ENCODE data around the gene TMEM72. TPM values are rescaled to one million over a fixed set of nuclear protein-coding genes. Genes with fewer than 3 reads are reported as not detected.

TMEM72 gene
- total and polyA plus RNA-seq, 2 donors (not counting 3 experiments of a cell fraction or from before 2014, with no cell fraction given): not detected

GRCh38 chr10:44968500-44969400 is 57.6 kb downstream of the TMEM72 start:
- Histone ChIP-seq H4K20me1 (replicated peaks; ENCODE audit: control insufficient read depth, extremely low read depth, insufficient read depth, low read length) (no peaks in the 10 kb centered on the region), H3K27ac (ENCODE audit: insufficient read depth, low read depth, low read length) (no peak overlapping the region), H3K4me3 (replicated peaks in 1 of 3; ENCODE audit: insufficient read depth in 1 of 3, low read depth in 1 of 3, low read length in 3 of 3) (no peak overlapping the region), H3K9ac (replicated peaks; ENCODE audit: extremely low read depth, insufficient read depth, low read length) (no peak overlapping the region), H3K27me3 (ENCODE audit: control insufficient read depth in 2 of 2, insufficient read depth in 2 of 2, low read length in 2 of 2) (no peaks in the 10 kb centered on the region), H3K79me2 (ENCODE audit: control insufficient read depth, insufficient read depth, low read length) (no peaks in the 10 kb centered on the region), H3K9me3 (replicated peaks; ENCODE audit: control insufficient read depth, insufficient read depth, low read length) (no peaks in the 10 kb centered on the region), H3K4me2 (ENCODE audit: insufficient read depth, low read length) (no peak overlapping the region), H2AFZ (ENCODE audit: low read depth, low read length) (no peak overlapping the region), H3K36me3 (ENCODE audit: control insufficient read depth in 2 of 2, extremely low read depth in 1 of 2, insufficient read depth in 2 of 2, low read length in 2 of 2) (no peaks in the 10 kb centered on the region), H3K4me1 (ENCODE audit: control insufficient read depth, extremely low read depth, insufficient read depth, low read length) (no peaks in the 10 kb centered on the region), H3K9me1 (replicated peaks; ENCODE audit: control insufficient read depth, extremely low read depth, insufficient read depth, low read length) (no peaks in the 10 kb centered on the region)
- DNase-seq (ENCODE audit: low read depth, low spot score) (no peak), FAIRE-seq (no peak)
- BruUV-seq (replicated peaks): no TSS peak
- dilution Hi-C loops (cut with MboI; ENCODE audit: extremely low pct_ligation_motif_present, low sequenced_read_pairs): no loop called here
- CTCF ChIA-PET: interaction anchor here (1.3 kb wide), 1 partner anchor 35 kb away, joined by 5 read pairs; no protein-coding TSS in a partner anchor
- POLR2A ChIA-PET: interaction anchor here (1.4 kb wide), 1 partner anchor 9 kb away, joined by 5 read pairs; the partner anchor contains the start of gene DEPP1
- TF ChIP-seq, protein P1, sequence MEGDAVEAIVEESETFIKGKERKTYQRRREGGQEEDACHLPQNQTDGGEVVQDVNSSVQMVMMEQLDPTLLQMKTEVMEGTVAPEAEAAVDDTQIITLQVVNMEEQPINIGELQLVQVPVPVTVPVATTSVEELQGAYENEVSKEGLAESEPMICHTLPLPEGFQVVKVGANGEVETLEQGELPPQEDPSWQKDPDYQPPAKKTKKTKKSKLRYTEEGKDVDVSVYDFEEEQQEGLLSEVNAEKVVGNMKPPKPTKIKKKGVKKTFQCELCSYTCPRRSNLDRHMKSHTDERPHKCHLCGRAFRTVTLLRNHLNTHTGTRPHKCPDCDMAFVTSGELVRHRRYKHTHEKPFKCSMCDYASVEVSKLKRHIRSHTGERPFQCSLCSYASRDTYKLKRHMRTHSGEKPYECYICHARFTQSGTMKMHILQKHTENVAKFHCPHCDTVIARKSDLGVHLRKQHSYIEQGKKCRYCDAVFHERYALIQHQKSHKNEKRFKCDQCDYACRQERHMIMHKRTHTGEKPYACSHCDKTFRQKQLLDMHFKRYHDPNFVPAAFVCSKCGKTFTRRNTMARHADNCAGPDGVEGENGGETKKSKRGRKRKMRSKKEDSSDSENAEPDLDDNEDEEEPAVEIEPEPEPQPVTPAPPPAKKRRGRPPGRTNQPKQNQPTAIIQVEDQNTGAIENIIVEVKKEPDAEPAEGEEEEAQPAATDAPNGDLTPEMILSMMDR (IDR thresholded peaks at IDR 0.05; ENCODE audit: extremely low read depth in 1 of 2, insufficient read depth in 1 of 2, low read depth in 1 of 2, low read length in 2 of 2): no peak
- TF ChIP-seq GATA2 (IDR thresholded peaks at IDR 0.05; ENCODE audit: insufficient read depth, insufficient read length, low read depth, low read length): no peak
- TF ChIP-seq FOS (IDR thresholded peaks at IDR 0.05; ENCODE audit: borderline replicate concordance, insufficient read depth, low read length): no peak
- TF ChIP-seq, protein P2, sequence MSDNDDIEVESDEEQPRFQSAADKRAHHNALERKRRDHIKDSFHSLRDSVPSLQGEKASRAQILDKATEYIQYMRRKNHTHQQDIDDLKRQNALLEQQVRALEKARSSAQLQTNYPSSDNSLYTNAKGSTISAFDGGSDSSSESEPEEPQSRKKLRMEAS (IDR thresholded peaks at IDR 0.05; ENCODE audit: insufficient read depth, insufficient read length): no peak
- TF ChIP-seq EZH2 (IDR thresholded peaks at IDR 0.05; ENCODE audit: borderline replicate concordance, low read depth, low read length, severe bottlenecking): no peak
- no peak for TF ChIP-seq JUN (IDR thresholded peaks at IDR 0.05; ENCODE audit: borderline replicate concordance, insufficient read depth, insufficient read length, low read depth)
- no peak for TF ChIP-seq POLR2A (IDR thresholded peaks at IDR 0.05; ENCODE audit: low read depth, low read length)
- no peak for TF ChIP-seq POLR2AphosphoS5 (IDR thresholded peaks at IDR 0.05; ENCODE audit: insufficient read depth, low read depth, low read length)
- intact Hi-C loops (cut with micrococcal nuclease): no loop called here
